ENCODE data around the gene SFXN5.

Gene SFXN5

GRCh38 chr2:73106791-73107190 lies 35.3 kb upstream of the SFXN5 start:
- no peak for TF ChIP-seq CTCF (IDR thresholded peaks at IDR 0.05; ENCODE audit: insufficient read depth, low read depth, low read length, missing control alignments)

GRCh38 chr2:73105511-73105971 lies 34.0 kb upstream of the SFXN5 start:
- H3K4me3 ChIP-seq (ENCODE audit: low read depth, low read length): no peak overlapping the region
- no peak for DNase-seq (ENCODE audit: low read depth)
- no peak for TF ChIP-seq CTCF (IDR thresholded peaks at IDR 0.05; ENCODE audit: insufficient read depth, low read depth, low read length, missing control alignments)

More at GRCh38 chr2:73106791-73107190, 35.3 kb upstream of the SFXN5 start:
- no peak overlapping the region for H3K4me3 ChIP-seq (ENCODE audit: low read depth, low read length)
- DNase-seq (ENCODE audit: low read depth): no peak

GRCh38 chr2:73104933-73105332 lies 33.4 kb upstream of the SFXN5 start:
- no peak overlapping the region for H3K4me3 ChIP-seq (ENCODE audit: low read depth, low read length)
- no peak for TF ChIP-seq CTCF (IDR thresholded peaks at IDR 0.05; ENCODE audit: insufficient read depth, low read depth, low read length, missing control alignments)
- DNase-seq (ENCODE audit: low read depth): no peak

- no peak for DNase-seq (ENCODE audit: low read depth)
- TF ChIP-seq CTCF (IDR thresholded peaks at IDR 0.05; ENCODE audit: insufficient read depth, low read depth, low read length, missing control alignments): no peak
These were observed 31.6 kb upstream of the SFXN5 start for GRCh38 chr2:73103018-73103542.

GRCh38 chr2:73101626-73102256 lies 30.2 kb upstream of the SFXN5 start:
- no peak for TF ChIP-seq CTCF (IDR thresholded peaks at IDR 0.05; ENCODE audit: insufficient read depth, low read depth, low read length, missing control alignments)
- DNase-seq (ENCODE audit: low read depth): no peak
- no peak overlapping the region for H3K4me3 ChIP-seq (ENCODE audit: low read depth, low read length)

More at GRCh38 chr2:73103018-73103542, 31.6 kb upstream of the SFXN5 start:
- H3K4me3 ChIP-seq (ENCODE audit: low read depth, low read length): no peak overlapping the region

- no peak overlapping the region for H3K4me3 ChIP-seq (ENCODE audit: low read depth, low read length)
- no peak for TF ChIP-seq CTCF (IDR thresholded peaks at IDR 0.05; ENCODE audit: insufficient read depth, low read depth, low read length, missing control alignments)
- DNase-seq (ENCODE audit: low read depth): no peak
These were observed 29.4 kb upstream of the SFXN5 start for GRCh38 chr2:73100956-73101355.

- DNase-seq (ENCODE audit: low read depth): no peak
- TF ChIP-seq CTCF (IDR thresholded peaks at IDR 0.05; ENCODE audit: insufficient read depth, low read depth, low read length, missing control alignments): no peak
- H3K4me3 ChIP-seq (ENCODE audit: low read depth, low read length): no peak overlapping the region
These were observed 28.0 kb upstream of the SFXN5 start for GRCh38 chr2:73099486-73099885.

Data from GM12865 (cell line).